NCI-H345 treated with DMSO at 0.1 percent for 48 hours (cell line): ENCODE data around the gene C1QC.

ENCODE experiments used
- DNase-seq: peaks from one replicate; lab custom pipeline; 2025; ENCODE audit not compliant: unreplicated experiment; lab: John Stamatoyannopoulos, UW

Gene C1QC

DNA sequence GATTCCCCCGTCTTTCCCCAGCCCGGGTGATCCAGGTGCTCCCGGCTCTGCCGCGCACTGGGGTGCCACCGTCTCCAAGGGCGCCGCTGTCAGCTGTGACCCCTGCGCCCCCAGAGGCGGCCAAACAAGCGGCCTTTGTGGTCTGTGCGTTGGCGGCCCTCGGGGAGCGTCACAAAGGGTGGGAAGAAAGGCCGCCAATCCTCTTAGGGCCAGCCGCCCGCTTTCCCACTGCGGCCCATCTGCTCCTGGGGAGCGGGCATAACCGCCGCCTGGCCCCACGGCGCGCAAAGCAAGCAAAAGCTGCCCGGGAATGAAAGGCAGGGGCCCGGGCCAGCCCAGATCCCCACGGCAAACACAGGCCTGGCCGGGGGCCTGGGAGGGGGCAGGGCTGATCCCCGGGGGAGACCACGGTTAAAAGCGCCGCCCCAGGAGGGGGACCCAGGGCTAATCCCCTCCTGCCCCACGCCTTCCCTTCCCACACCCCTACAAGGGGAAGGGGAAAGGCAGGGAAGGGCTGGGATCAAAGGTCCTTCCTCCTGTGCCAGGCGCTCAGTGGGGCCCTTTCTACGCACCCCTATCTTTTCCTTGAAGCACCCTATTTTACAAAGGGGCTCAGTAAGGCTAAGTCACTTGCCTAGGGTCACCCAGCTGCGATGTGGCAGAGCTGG is 33.6 kb downstream of the C1QC start:
- no peak for DNase-seq

DNA sequence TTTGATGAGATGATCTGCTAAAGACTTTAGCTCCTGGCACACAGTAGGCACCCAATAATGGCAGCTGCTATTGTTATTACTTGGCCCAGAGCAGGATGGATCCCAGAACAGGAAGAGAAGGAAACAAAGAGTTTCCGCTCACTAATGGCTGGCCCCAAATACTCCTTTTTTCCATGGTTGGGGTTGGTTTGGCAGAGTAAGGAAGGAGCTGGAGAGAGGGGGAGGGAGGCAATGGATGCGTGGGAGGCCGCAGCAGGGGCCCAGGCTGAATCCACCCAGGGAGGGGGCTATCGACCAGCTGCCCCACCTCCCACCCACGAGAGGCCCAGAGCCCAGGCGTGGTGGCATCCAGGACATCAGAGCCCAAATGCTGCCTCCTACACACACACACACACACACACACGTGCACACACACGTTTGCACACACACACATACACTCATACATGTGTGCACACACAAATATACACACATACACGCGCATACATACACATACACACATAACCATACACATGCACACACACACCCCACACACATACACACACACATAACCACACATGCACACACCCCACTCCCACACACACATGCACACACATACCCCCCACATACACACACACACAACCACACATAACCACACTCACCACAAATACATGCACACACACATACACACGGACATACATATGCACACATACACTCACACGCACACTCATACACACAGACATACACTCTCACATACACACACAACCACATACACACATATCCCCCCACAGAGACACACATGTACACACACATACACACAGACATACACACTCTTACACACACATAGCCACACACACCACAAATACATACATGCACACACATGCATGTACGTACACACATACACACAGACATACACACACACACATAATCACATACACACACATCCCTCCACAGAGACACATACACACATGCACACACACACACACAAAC is 34.8 kb downstream of the C1QC start:
- no peak for DNase-seq

DNA sequence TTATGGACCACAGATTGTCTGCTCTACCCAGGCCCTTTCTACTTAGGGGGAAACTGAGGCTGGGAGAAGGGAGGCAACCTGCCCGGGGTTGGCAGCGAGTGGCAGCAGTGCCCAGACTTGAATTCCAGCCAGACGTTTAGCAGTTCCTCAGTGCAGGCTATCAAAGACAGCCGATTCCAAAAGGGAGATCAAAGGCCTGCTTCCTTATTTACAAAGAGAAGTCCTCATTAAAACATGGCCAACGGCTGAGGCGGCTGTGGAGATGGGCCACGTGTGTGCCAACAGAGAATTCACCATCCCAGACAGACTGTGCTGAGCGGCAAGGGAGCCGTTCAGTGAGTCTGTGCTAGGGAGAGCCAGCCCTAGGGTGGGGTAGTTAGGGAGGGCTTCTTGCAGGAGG is 37.3 kb downstream of the C1QC start:
- DNase-seq, result no peak

DNA sequence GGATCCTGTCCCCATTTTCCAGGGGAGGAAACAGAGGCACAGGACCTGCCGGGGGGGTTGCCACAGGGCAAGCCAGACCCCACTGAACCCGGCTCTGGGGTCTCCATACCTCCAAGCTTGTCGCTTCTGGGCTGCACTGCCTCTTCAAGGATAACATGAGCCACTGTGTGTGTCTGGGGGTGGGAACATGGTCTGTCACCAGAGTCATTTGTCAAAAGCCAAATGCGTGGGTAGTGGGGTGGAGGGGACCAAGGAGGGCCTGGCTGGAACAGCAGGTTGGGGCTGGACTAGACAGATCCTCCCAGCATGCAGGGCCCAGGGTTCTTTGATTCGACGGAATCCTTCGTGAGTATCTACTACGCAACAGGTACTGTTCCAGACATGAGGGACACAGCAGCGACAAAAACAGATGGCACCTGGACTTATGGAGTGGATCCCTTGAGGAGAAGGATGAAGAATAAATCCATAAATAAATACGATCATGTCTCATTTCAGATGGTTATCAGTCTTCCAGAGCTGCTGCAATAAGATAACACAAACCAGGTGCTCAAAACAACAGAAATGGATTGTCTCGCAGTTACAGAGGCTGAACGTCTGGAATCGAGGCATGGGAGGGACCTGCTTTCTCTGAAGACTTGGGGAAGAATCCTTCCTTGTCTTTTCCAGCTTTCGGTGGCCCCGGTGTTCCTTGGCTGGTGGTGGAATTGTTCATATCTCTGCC is 38.3 kb downstream of the C1QC start:
- DNase-seq, result no peak

DNA sequence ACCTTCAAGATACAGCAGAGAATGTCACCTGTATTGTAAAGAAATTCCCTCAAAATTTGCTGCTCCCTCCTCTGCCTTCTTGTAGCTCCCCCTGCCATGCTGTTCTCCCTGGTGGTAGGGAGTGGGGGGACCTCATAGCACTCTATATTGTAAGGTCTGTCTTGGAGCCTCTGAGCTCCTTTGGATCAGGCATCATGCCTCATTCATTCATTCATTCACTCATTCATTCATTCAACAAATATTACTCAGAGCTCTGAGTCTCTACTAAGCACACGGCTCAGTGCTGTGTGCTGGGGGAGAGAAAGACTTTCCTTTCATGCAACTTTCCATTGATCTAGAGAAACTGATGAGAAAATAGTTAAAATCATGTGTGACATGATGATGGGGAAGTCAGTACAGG is 40.1 kb downstream of the C1QC start:
- DNase-seq, result no peak

DNA sequence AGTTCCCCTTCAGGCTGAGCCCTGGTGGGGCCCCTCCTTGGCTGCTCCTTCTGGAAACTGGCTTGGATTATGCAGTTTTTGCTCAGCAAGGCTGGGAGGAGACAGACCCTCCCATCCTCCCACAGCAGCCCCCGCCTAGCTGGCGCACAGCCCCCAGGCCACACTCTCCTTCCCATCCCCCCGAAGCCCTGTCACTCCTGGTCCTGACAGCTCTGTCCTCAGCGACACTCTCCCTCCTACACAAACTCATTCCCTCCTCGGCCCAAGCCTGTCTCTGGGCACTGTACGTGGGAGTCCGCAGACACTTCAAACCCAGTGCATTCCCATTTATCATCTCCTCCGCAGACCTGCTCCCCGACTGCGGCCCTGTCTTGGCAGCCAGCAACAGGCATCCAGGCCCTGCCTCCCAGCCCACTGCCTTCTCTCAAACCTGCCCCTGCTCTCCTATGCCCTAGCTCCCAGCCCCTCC is 42.2 kb downstream of the C1QC start:
- DNase-seq, result no peak

DNA sequence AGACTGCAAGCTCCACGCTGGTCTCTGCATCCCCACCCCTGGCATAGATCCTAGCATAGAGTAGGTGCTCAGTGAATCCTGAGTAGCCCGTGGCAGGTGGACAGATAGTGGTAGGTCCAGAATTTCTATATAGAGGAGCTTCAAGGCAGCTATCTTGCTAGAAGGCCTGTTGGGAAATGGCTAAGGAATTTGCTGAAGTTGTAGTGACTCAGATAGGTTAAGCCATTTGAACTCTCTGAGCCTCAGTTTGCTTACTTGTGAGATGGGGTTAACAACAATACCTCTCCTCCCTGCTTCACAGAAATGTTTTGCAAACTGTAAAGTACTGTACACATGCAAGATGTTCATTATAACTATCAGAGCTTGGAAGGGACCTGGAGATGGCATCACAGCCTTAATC is 43.8 kb downstream of the C1QC start:
- no peak for DNase-seq

DNA sequence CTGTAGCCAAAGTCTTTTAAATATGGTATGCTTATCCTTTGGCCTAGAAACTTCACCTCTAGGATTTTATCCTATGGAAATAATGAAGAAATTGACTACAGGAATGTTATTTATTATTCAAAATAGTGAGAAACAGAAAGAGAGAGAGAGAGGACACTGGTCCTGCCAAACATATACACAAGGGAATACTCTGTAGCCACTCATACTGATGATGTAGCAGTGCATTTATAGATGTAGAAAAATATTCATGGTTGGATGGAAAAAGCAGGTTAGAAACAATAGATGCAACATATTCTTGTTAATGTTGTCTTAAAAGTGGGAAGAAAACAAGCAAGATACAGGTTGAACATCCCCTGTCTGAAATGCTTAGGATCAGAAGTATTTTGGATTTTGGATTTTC is 45.0 kb downstream of the C1QC start:
- no peak for DNase-seq

DNA sequence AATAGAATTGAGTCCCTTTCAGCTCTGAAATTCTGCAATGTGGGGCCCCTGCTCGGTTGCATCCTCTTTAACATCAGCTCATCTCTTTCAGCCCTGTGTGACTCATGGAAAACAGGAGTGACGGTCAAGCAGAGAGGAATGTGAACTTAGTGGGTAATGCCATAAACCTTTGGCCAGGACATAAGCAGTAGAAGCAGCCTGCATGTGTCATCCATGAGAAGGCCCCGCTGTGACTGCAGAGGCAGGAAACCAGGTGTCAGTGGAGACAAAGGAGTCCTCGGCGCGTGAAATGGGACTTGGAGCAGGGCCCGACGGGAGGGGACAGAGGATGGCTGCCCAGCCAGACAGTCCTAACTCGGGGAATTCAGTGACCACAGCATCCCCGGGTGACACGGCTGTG is 46.1 kb downstream of the C1QC start:
- DNase-seq, result peak; percentile 85

DNA sequence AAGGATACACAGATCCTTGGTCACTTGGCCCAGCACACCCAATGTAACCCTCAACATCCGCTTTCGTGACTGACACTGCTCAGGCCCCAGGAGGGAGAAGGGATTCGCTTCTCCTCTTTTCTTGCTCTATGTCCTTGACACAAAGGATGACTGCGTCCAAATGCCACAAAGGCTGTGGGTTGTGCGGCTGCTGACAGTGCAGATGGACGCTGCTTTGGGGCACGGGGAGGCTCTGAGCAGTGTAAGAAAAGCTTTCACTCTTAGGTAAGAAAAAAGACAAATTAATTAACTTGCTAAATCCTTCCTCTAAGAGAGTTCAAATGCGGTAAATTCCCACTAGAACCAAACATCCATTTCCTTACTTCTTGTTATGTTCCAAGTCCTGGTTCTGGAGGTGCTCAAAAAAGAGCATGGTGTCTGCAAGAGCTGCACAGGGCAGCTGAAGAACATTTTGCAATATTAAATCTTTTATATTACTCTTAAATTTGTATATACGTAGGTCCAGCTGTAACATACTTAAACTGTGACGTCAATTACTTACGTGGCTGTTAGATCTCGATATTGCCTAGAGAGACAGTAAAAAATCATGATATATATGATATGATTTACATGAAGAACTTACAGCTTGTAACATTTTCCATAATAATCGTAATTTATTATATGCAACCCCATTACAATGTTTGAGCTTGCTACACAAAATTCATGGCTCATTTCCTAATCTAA is 47.8 kb downstream of the C1QC start:
- no peak for DNase-seq

DNA sequence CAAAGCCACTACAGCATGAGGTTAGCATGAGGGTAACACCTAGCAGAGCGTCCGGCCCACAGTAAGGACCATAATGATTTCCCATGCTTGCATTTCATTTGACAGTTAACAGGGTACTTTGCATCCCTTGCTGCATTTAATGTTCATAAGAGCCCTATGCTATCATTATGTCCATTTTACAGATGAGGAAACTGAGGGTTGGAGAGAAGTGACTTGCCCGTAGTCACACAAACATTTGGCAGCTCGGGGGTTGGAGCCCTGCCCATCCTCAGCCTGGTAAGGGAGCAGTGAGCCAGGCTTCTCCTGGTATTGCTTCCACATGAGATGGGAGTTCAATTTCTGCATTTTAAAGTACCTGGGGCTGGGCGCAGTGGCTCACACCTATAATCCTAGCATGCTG is 50.7 kb downstream of the C1QC start:
- DNase-seq, result no peak

DNA sequence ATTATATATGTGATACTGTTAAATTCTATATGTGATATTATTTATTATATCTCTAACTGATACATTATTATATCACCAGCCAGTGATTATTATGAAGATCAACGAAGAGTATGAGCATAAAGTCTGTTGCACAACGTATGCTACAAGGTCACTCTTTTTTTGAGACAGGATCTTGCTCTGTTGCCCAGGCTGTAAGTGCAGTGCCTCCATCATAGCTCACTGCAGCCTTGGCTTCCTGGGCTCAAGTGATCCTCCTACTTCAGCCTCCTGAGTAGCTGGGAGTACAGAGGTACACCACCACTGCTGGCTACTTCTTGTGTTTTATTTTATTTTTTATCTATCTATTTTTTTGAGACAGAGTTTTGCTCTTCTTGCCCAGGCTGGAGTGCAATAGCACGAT is 53.2 kb downstream of the C1QC start:
- DNase-seq, result no peak
